IPS-NIHi7 (cell line): ENCODE data around the gene TMEM239.
"Not testable (repeated sequence)": the region's sequence is repeated elsewhere in the genome, so short reads cannot be mapped to it uniquely, and the experiment has no call there.

Source experiments
- DNase-seq: peaks from one replicate; pipeline ENCODE4 v3.0.0; 2012; ENCODE audit warnings: mixed read lengths; ENCODE audit errors: extremely low spot score

The TMEM239 gene

DNA sequence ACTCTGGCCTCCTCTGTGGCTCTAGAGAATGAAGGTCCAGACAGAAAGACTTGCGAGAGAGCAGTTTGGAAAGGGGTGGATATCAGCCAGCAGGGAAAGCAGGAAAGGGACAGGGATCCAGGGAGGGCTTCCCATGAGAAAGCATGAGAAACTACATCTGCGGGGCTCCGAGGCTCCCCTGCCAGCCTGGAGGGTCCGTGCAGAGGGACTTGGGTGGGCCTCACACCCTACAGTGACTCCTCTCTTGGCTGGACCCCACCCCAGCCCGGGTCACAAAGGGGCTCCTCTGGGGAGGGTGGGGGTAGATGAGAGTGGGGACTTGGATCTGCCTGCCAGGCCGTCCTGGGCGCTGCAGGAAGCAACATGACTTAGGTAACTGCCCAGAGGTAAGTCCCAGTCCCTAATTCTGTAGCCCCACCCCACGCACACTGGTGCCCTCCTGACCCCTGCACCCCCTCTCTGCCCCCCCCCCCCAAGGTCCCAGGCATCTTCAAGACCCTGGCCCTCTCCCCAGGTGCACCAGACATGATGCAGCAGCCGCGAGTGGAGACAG lies at the start of gene TMEM239:
Gene TMEM239 (plus strand): TSS at position 335 of the 553 bp plus-strand sequence. CDS start 191 bp downstream, at position 526.
- no peak for DNase-seq

DNA sequence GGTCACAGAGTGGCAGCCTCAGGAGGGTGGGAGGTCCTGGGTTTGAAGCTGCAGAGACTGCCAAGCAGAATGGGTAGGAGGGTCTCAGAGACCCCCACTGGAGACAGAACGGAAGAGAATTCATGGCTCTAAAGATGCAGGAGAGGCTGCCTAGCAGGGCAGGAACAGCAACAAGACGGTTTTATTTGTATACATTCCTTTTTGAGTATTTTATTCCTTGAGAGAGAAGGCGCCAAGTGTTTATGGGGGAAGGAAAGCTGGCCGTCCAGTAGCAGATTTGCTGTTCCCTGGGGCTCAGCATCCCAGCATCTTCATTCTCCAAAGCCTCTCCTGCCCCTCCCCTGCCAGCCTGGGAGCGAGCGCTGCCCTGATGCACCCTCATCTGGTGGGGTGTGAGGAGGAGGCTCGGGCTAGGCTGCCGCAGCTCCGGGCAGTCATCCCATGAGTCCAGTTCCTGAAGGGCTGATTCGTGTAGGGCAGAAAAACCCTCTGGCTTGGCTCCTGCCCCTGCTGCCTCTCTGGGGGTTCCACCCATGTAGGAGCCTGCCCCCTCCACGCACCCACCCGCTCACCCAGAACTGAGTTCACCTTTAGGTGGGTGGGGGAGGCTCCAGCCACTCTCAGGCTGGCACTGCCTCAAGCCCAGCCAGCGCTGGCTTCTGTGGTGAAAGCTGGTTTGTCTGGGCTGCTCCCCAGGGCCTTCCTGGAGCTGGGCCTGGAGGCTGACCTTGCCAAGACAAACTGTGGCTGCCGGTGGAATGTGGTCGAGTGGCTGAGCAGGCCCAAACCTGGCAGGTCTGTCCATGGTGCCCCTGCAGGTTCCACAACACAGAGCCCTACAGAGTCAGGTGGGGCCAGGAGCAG lies 48.2 kb upstream of the TMEM239 start:
- DNase-seq: no peak

DNA sequence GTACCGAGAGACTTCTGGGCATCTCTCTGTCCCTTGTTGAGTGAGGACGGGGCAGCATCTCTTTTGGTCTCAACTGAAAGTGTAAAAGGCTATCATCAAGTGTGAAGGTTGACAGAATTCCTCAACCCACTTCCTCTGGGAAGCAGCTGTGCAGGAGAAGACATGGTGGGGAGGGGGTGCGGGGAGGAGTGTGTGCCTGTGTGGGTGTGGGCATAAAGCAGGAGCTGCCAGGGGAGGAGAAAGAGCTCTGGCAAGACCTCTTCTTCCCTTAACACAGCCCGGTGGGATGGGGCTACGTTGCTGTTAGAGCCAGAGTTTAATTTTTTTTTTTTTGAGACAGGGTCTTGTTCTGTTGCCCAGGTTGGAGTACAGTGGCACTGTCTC lies 47.5 kb upstream of the TMEM239 start:
- DNase-seq: no peak

DNA sequence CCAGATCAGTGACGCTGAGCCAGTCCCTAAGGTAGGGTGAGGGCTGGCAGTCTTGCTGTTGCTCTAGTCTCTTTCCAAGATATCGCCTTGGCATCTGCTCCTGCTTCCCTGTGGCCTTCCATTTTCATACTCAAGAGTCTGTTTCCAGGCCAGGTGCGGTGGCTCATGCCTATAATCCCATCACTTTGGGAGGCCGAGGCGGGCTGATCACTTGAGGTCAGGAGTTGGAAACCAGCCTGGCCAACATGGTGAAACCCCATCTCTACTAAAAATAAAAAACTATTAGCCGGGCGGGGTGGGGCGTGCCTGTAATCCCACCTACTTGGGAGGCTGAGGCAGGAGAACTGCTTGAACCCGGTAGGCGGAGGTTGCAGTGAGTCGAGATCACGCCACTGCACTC lies 46.1 kb upstream of the TMEM239 start:
- DNase-seq: not testable (repeated sequence)

DNA sequence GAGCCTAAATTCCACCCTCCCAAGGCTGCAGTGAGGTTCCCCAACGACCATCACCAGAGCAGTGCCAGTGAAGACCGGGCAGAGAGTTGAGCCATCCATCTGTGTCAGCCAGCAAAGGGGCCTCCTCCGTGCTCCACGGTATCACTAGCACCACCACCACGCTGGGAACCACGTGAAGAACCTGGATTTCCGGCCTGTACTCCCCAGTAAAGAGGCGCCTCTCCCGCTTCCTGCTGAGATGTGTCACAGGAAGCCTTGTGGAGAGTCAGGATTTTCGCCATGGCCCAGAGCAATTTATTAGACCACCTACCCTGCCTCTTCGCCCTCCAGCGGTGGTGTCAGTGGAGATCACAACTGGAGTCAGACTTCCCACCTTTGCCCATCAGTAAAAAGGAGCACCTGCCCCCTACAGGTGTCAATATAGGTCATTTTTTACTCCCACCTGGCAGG lies 44.5 kb upstream of the TMEM239 start:
- no peak for DNase-seq

DNA sequence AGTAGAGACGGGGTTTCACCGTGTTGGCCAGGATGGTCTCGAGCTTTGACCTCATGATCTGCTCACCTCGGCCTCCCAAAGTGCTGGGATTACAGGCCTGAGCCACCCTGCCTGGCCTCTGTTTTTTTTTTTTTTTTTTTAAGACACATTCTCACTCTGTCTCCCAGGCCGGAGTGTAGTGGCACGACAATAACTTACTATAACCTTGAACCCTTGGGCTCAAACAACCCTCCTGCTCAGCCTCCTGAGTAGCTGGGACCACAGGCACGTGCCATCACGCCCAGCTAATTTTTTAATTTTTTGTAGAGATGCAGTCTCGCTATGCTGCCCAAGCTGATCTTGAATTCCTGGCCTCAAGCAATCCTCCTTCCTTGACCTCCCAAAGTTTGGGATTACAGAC lies 42.4 kb upstream of the TMEM239 start:
- DNase-seq: no peak

DNA sequence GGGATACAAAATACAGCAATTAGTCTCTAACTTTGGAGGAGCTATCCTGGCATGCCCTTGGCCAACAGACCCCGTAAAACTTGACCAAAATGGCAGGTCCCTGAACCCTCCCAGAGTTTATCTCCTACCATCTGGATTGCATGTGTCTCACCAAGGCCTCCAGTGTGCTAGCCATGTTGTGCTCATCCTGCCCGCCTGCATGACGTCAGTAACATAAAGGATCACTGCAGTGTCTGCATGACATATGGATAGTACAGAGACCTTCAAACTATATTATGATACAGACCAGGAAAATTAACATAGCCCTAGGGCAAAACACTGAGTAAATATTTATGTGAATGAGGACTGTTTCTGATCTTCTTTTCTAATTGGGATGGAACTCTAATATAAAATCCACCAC lies 41.0 kb upstream of the TMEM239 start:
- DNase-seq: no peak

DNA sequence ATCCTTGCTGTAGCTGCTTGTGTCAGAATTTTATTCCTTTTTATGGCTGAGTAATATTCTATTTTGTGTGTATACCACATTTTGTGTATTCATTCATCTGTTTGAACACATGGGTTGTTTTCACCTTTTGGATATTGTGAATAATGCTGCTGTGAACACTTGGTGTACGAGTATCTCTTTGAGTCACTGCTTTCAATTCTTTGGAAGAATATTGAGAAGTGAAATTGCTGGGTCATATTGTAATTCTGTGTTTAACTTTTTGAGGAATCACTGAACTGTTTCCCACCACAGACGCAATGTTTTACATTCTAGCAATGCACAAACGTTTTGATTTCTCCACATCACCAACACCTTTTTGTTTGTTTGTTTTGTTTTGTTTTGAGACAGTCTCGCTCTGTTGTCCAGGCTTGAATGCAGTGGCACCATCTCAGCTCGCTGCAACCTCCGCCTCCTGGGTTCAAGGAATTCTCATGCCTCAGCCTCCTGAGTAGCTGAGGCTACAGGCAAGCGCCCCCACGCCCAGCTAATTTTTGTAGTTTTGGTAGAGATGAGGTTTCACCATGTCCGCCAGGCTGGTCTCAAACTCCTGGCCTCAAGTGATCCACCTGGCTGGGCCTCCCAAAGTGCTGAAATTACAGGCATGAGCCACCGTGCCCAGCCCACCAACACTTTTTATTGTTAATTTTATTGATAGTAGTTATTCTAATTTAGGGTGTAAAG lies 37.4 kb upstream of the TMEM239 start:
- no peak for DNase-seq

DNA sequence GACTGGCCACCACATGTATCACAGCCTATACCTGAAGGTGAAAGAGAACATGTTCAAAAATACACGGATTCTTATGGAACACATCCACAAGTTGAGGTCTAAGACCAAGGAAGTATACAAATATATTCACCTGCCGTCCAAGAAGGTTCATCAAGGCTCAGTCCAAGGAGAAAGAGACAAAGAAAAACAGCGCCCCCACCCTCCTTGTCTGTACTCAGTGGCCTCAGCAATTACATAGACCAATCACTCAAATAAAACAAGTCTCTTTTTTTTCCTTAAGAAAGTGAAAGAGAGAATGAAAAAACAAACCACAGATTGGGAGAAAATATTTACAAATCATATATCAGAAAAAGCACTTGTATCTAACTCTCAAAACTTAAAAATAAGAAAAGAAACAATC lies 35.2 kb upstream of the TMEM239 start:
- no peak for DNase-seq

DNA sequence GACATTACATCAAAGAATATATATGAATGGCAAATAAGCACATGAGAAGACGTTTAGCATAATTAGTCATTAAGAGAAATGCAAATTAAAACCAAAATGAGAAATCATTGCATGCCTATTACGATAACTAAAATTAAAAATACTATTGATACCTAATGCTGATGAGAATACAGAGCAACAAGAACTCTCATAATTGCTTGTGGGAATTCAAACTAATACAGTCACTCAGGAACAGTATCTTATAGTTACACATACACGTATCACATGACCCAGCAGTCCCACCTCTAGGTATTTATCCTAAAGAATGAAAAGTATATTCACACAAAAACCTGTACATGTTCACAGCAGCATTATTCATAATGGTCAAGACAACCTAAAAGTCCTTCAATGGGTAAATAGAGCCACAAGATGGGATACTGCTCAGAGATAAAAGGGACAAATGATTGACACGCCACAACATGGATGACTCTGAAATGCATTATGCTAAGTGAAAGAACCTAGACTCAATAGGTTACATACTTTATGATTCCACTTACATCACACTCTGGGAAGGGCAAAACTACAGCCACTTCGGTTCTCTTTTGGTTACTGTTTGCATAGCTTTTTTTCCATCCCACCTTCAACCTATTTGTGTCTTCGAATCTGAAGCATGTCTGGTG lies 32.1 kb upstream of the TMEM239 start:
- no peak for DNase-seq

DNA sequence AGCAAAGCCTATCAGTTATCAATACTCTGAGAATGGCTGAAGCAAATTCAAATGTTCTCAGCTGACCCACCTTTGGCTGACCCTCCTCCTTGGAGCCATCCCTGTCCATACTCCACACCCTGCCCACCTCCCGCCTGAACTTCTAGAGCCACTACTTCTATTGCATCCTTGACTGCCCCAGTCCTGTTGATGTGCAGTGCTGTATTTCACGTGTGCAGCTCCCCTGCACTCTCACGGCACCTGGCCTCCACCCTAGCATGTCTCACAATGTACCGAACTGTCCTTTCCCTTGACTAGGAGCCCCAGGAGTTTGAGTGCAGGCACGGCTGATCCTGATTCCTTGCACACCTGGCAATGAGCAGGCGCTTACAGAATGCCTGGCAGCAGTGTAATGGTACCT lies 22.7 kb upstream of the TMEM239 start:
- no peak for DNase-seq

DNA sequence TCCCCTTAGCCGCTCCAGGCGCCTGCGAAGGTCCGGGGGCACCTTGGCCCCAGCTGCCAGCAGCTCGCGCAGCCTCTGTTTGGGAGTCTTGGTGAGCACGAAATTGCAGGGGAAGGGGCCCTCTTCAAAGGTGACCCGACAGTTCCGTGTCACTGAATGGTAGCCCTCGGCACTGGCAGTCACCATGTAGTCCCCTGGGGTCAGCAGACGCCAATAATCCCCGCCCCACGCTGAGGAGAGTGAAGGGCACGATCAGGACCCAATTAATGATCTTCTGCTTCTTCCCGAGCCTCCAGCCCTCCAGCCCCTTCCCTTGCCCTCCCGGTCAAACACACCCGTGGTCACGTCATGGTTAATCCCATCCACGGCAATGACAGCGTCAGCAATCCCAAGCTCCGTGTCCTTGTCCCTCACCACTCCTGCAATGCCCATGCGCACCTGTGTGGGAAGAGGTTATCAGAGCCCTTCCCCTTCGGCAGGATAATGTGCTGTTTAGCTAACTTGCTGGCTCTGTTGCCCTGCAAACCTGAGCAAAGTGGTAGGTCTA lies 21.9 kb upstream of the TMEM239 start:
- DNase-seq: no peak

DNA sequence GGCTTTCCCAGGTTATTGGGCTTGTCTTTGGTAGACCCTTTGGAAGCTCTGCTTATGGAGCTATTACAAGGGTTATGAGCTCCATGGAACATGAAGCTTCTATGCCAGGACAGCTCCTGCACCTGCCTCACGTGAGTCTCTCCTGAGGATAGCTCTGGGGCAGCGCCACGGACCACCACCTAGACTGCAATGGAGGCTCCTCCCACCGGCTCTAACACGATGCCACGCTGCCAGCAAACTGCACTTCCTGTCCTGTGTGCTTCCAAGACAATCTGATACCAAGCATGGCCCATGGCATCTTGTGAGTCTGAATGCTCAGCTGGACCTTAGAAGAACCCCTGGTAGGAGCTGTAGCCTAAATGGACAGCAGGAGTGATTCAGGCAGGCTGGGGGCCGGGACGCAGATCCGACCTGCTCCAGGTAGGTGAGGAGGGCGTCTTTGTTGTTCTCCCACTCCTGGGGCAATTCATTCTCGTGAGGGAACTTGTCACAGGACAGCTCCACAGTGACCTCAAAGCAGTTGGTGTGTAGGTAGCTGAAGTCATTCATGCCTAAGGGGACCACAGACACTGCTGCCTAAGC lies 21.2 kb upstream of the TMEM239 start:
- DNase-seq: no peak

DNA sequence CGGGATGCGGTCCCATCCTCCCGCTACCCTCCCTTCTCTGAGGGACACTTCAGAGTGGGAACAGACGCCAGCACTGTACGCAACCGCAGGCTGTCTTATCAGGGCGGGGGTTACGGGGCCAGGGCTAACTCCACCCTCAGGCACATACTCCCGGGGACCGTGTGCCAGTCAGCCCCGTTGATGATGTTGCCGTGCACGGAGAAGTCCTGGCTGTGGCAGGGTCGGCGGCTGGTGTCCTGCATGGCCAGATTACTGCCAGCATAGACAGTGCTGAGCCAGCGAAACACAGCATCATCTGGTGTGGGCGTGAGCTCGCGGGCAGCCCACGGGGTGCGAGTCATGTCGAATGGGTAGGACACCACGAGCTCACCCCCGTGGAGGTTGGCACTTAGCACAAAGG lies 20.7 kb upstream of the TMEM239 start:
- DNase-seq: no peak

DNA sequence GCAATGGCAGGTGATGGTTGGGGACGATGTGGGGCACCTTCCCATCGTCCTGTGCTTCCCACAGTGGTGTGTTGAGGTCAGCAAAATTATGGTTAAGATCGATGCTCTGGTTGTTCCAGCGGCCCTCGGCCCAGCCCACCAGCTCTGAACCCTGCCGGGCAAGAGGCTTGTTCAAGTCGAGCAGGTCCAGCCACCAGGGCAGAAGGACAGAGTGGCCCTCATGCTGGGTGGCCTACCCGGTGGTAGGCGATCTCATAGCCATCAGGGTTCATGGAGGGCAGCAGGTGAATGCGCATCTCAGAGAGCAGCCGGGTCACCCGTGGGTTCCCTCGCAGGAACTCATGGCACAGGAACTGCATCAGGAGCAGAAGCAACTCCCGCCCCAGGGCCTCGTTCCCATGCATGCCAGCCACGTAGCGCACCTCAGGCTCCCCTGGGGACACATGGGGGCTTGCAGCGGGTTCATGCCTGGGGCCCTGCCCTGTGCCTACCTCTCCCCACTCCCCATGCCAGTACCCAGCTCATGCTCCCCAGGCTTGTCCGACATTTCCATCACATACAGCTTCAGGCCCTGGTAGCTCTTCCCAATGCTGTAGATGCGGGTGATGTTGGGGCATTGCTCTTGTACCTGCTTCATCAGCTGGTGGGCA lies 20.0 kb upstream of the TMEM239 start:
- DNase-seq: no peak

DNA sequence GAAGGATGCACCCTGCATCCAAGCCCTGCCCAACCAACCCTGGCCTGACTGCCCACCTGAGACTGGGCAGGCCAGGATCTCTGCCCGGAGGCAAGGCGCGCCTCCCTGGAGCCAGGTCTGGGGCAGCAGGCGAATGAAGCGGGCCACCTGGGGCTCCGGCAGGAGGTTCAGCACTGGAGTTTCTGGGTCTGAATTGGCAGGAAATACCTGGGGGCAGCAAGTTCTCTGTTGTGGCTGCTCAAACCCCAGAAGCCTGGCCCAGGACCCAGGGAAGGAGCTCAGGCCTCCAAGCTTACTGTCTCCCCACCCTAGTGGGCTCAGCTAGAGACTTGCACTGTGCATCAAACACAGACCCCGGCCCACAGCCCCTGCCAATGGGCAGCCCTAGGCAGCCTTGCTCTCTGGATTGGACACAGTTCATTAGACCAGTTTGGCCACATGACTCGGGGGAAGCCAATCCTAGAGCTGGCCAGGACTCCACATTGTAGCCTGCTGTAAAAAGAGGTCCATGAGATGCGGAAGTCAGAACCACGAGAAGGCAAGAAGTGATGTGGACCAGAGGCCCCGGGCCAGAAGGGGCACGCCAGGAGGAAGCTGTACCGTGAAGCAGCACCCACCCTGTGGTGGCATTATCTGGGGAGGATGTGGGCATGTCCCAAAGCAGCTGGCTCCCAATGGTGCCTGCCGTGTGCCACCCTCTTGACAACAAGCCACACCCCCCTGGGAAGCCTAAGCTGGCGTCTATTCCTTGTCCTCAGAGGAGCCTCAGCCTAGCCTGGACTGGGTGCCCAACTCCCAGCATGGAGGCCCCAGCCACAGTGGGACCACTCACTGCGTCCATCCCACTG lies 18.8 kb upstream of the TMEM239 start:
- DNase-seq: no peak

DNA sequence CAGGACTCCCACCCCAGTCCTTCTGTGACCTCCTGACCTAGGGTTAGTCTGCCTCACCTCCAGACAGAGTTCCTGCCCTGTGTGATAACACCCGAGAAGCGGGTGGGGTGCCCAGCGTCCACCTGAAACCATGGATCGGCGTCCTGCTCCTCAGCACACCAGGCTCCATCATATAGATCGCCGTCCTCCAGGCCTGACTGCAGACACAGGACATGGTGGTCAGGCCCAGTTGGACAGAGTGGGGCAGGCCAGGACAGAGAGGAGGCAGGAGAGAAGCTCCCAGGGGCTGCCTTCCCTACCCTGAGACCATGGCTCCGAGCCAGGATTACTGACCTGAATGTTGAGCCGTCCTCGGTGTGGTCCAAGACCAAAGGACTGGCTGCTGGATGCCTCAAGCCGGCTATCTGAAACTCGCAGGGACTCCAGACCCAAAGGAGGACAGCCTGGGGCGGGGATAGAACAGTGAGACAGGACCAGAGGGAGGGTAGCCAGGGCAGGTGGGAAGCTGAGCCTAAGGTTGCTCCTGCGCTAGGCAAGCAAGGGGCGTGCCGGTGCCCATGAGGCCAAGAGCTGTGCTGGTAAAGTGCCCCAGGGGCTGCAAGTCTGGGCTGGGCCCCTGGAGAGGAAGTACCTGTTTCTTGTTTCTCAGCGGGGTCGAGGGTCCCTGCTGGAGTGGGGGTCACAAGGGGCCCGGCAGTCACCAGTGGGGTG lies 17.9 kb upstream of the TMEM239 start:
- DNase-seq: no peak

DNA sequence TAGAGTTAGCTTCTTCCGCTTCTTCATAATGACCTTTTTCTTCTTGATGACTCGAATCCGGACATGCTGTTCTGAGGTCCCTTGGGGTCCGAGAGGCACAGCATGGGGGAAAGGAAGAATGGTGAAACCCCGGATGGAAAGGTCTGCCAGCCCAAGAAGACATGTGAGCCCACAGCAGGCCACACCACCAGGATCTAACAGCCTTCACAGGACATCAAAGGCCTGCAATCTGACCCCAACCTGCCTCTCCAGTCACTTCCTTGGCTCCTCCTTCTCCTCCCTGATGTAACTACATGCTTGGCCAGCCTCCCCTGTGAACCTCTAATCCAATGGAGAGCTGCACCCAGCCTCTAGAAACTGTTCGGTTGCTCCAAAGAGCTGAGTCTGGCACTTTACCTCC lies 17.4 kb upstream of the TMEM239 start:
- DNase-seq: peak; percentile 75

DNA sequence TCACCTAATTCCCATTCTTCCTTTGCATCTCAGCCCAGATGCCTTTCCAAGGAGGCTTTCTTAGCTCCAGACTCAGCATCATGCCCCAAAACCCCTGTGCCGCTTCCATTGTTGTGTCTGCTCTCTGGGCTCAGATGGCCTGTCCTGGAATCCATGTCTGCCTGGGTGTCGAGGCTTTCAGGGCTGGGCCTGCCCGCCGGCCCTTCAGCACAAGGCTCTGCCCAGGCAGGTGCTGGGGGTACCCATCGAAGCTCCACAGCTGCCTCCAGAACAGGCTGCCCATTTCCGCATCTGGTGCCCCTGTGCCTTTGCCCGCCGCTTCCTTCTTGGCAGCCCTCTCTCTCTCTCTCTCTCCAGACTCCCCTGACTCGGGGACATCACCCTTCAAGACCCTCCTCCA lies 16.9 kb upstream of the TMEM239 start:
- no peak for DNase-seq
